ENCODE results near the gene PXDC1.
A peak's percentile ranks its signal among the peaks of the same experiment; 100 is the strongest.

GRCh38 chr6:3742426-3743344 is 8.8 kb downstream of the PXDC1 start:
- TF ChIP-seq, protein P1, sequence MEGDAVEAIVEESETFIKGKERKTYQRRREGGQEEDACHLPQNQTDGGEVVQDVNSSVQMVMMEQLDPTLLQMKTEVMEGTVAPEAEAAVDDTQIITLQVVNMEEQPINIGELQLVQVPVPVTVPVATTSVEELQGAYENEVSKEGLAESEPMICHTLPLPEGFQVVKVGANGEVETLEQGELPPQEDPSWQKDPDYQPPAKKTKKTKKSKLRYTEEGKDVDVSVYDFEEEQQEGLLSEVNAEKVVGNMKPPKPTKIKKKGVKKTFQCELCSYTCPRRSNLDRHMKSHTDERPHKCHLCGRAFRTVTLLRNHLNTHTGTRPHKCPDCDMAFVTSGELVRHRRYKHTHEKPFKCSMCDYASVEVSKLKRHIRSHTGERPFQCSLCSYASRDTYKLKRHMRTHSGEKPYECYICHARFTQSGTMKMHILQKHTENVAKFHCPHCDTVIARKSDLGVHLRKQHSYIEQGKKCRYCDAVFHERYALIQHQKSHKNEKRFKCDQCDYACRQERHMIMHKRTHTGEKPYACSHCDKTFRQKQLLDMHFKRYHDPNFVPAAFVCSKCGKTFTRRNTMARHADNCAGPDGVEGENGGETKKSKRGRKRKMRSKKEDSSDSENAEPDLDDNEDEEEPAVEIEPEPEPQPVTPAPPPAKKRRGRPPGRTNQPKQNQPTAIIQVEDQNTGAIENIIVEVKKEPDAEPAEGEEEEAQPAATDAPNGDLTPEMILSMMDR (conservative IDR thresholded peaks at IDR 0.05; ENCODE audit: low read depth in 2 of 2) = peak; percentile 92 to 97
- TF ChIP-seq REST (IDR thresholded peaks at IDR 0.05; ENCODE audit: unreplicated experiment) (no peak), POLR2AphosphoS5 (IDR thresholded peaks at IDR 0.05; ENCODE audit: low read depth) (no peak), EZH2 (IDR thresholded peaks at IDR 0.05; ENCODE audit: low read depth, unreplicated experiment) (no peak), CREB1 (CRISPR knock-in tag; IDR thresholded peaks at IDR 0.05; ENCODE audit: low read depth) (no peak), ETS1 (IDR thresholded peaks at IDR 0.05) (no peak)
